Ishikawa (cell line): ENCODE data around the gene NEXN.

Experiments
- CEBPB ChIP-seq: IDR thresholded peaks from 2 replicates; pipeline ENCODE4 v1.6.1; 2012
- CREB1 ChIP-seq: IDR thresholded peaks from 2 replicates; pipeline ENCODE4 v1.6.1; 2012; ENCODE audit warnings: low read depth
- EGR1 ChIP-seq: IDR thresholded peaks from 2 replicates; pipeline ENCODE4 v1.6.1; 2012
- EP300 ChIP-seq: IDR thresholded peaks from 2 replicates; pipeline ENCODE4 v1.6.1; 2012; ENCODE audit warnings: borderline replicate concordance
- FOXM1 ChIP-seq: IDR thresholded peaks from 2 replicates; pipeline ENCODE4 v1.6.1; 2012; ENCODE audit warnings: low read depth, borderline replicate concordance
- NFIC ChIP-seq: IDR thresholded peaks from 2 replicates; pipeline ENCODE4 v1.6.1; 2012
- RAD21 ChIP-seq: IDR thresholded peaks from 2 replicates; pipeline ENCODE4 v1.6.1; 2012; ENCODE audit warnings: low read depth
- TAF1 ChIP-seq: IDR thresholded peaks from 2 replicates; pipeline ENCODE4 v1.6.1; 2012; ENCODE audit warnings: low read depth, mild to moderate bottlenecking
- TCF12 ChIP-seq: IDR thresholded peaks from 2 replicates; pipeline ENCODE4 v1.6.1; 2012; ENCODE audit warnings: low read depth
- TEAD4 ChIP-seq: IDR thresholded peaks from 2 replicates; pipeline ENCODE4 v1.6.1; 2012
- USF1 ChIP-seq: IDR thresholded peaks from 2 replicates; pipeline ENCODE4 v1.6.1; 2012
- YY1 ChIP-seq: IDR thresholded peaks from 2 replicates; pipeline ENCODE4 v1.6.1; 2012; ENCODE audit warnings: low read depth
- ZBTB7A ChIP-seq: IDR thresholded peaks from 2 replicates; pipeline ENCODE4 v1.6.1; 2012; ENCODE audit warnings: low read depth
- TF ChIP-seq, protein P1 (sequence below): IDR thresholded peaks from 2 replicates; pipeline ENCODE4 v1.6.1; 2012; ENCODE audit warnings: low read depth, mild to moderate bottlenecking
- TF ChIP-seq, protein P2 (sequence below): IDR thresholded peaks from 2 replicates; pipeline ENCODE4 v1.6.1; 2012

Gene NEXN

GRCh38 chr1:77850082-77850481 lies 38.3 kb upstream of the NEXN start:
- TF ChIP-seq USF1, result no peak
- TF ChIP-seq TEAD4, result no peak
- TF ChIP-seq, protein P1, sequence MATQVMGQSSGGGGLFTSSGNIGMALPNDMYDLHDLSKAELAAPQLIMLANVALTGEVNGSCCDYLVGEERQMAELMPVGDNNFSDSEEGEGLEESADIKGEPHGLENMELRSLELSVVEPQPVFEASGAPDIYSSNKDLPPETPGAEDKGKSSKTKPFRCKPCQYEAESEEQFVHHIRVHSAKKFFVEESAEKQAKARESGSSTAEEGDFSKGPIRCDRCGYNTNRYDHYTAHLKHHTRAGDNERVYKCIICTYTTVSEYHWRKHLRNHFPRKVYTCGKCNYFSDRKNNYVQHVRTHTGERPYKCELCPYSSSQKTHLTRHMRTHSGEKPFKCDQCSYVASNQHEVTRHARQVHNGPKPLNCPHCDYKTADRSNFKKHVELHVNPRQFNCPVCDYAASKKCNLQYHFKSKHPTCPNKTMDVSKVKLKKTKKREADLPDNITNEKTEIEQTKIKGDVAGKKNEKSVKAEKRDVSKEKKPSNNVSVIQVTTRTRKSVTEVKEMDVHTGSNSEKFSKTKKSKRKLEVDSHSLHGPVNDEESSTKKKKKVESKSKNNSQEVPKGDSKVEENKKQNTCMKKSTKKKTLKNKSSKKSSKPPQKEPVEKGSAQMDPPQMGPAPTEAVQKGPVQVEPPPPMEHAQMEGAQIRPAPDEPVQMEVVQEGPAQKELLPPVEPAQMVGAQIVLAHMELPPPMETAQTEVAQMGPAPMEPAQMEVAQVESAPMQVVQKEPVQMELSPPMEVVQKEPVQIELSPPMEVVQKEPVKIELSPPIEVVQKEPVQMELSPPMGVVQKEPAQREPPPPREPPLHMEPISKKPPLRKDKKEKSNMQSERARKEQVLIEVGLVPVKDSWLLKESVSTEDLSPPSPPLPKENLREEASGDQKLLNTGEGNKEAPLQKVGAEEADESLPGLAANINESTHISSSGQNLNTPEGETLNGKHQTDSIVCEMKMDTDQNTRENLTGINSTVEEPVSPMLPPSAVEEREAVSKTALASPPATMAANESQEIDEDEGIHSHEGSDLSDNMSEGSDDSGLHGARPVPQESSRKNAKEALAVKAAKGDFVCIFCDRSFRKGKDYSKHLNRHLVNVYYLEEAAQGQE, result no peak
- TF ChIP-seq EP300, result no peak
- no peak for TF ChIP-seq CREB1
- TF ChIP-seq FOXM1, result no peak

DNA sequence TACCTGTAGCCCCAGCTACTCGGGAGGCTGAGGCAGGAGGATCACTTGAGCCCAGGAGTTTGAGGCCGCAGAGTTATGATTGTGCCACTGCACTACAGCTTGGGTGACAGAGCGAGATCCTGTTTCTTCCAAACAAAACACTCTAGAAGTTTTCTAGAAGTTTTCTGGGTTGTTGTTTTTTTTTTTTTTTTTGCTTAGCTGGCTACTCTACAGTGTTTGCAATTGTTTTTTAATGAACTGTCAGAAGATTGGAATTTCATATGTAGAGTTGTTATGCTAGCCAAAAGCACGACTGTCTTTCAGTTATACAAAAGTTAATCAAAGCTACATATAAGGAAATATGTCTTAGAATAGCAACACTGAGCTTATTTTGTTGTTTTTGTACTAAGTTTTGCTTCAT lies 30.9 kb upstream of the NEXN start:
- no peak for TF ChIP-seq USF1
- no peak for TF ChIP-seq FOXM1

DNA sequence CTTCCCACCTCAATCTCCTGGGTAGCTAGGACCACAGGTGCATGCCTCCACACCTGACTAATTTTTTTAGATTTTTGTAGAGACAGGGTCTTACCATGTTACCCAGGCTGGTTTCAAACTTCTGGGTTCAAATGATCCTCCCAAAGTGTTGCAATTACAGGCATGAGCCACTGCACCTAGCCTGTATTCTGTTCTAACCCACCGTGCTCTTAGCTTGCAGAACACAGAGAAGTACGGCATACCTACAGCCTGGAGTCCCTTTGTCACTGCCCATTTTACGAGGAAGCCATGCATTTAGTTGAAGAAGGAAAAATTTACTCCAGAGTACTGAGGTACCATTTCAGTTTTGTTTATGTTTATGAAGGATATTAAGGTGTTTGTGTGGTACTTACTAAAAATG lies 29.7 kb upstream of the NEXN start:
- TF ChIP-seq ZBTB7A (no peak), TCF12 (no peak), CEBPB (no peak), TEAD4 (no peak), RAD21 (no peak), YY1 (no peak), CREB1 (no peak), TAF1 (no peak), NFIC (no peak), EP300 (no peak), USF1 (no peak), EGR1 (no peak)
- TF ChIP-seq, protein P1, result no peak
- TF ChIP-seq, protein P2, sequence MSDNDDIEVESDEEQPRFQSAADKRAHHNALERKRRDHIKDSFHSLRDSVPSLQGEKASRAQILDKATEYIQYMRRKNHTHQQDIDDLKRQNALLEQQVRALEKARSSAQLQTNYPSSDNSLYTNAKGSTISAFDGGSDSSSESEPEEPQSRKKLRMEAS, result no peak

GRCh38 chr1:77859248-77859647 lies 29.2 kb upstream of the NEXN start:
- TF ChIP-seq CEBPB (no peak), USF1 (no peak), EGR1 (no peak), RAD21 (no peak), TEAD4 (no peak), CREB1 (no peak), NFIC (no peak), EP300 (no peak), YY1 (no peak), ZBTB7A (no peak), FOXM1 (no peak), TAF1 (no peak), TCF12 (no peak)
- TF ChIP-seq, protein P1, result no peak
- TF ChIP-seq, protein P2, result no peak

DNA sequence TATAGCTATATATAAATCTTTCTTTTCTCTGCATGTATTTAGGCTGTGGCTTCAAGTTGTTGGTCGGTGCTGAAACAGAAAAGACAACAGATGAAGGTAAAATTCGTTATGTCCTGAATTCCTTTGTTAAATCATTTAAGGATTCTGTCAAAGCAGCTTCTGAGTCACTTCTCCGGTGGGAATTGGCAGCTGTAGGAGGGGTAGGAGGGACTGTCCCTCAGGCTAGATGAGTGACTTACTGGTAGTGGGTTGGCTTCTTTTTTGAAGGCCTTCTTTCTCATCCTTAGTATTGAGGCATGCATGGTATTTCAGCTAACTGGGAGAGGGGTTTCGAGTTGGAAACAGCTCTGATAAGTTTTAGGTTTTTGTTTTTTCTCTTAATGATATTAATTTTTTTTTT lies 22.1 kb upstream of the NEXN start:
- TF ChIP-seq RAD21 (no peak), TAF1 (no peak), NFIC (no peak), FOXM1 (no peak), YY1 (no peak), ZBTB7A (no peak), CREB1 (no peak), TCF12 (no peak), USF1 (no peak), CEBPB (no peak), EGR1 (no peak), EP300 (no peak), TEAD4 (no peak)
- TF ChIP-seq, protein P1, result no peak
- TF ChIP-seq, protein P2, result no peak
